Stimulated activated CD4-positive, alpha-beta T cell treated with anti-CD3 and anti-CD28 coated beads, Interleukin-1b, Interleukin-23, amount 100 ng/mL, for 24 hours (primary cell): ENCODE data around the gene RGS7BP.
"Not testable (repeated sequence)": the region's sequence is repeated elsewhere in the genome, so short reads cannot be mapped to it uniquely, and the experiment has no call there.

Source experiments
- DNase-seq, 4 experiments: peaks; one replicate each; pipeline ENCODE4 v3.0.0-alpha.2; 2020; ENCODE audit warnings: low read depth in 4 of 4, low spot score in 1 of 4

The RGS7BP gene

DNA sequence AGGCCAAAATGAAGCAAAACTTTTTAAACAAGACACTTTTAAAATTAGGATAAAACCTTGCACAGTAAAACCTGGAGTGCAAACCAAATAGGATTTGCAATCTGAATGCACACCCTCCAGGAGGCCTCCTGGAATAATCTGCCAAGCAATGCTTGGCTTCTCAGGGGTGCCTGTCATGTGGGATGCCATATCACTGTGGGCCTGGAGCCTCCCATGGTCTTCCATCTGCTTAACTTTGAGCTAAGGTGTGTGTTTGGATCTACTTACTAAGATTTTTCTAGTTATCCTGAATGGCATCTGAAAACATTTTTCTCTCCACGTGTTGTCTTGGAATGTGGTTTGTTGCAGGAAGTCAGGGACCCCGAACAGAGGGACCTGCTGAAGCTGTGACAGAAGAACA is 52.1 kb downstream of the RGS7BP start:
- no peak for DNase-seq

DNA sequence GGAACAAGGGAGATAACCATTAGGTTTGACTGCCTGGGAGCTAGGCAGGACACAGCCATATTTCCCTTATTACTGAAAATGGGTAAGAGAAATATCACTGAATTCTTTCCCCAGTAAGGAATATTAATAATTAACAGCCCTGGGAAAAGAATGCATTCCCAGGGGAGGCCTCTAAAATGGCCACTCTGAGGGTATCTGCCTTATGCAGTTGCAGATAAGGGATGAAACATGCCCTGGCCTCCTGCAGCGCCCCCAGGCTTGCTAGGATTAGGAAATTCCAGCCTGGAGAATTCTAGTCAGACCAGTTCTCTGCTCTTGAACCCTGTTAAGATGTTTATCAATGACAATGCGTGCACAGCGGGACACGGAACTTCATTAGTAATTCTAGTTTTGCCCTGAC is 52.8 kb downstream of the RGS7BP start:
- not testable (repeated sequence) for DNase-seq

DNA sequence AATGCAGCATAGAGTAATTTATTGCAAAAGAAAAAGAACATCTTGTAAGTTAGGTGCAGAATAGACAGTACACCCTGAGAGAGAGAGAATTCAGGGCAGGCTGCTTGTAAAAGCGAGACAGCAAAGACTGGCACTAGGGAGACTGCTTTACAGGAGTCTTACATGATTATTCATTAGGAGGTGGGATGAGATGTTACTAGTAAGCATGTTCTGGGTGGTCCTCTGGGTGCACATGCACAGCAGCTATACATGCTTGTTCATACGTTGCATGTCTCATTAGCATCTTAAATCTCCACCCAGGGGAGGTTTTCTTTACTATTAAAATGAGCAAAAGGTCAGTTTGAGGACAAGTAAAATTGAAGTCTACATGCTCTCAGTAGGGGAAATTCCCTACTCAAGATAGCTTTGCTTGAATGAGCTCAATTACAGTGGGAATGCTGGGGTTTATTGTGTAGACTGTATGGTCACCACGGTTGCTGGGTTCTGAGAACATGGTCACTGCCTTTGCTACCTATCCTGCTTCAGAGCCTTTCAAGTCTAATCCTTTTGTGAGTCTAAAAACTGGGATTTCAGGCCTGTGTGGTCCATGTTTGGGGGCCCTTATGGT is 60.6 kb downstream of the RGS7BP start:
- DNase-seq = no peak

DNA sequence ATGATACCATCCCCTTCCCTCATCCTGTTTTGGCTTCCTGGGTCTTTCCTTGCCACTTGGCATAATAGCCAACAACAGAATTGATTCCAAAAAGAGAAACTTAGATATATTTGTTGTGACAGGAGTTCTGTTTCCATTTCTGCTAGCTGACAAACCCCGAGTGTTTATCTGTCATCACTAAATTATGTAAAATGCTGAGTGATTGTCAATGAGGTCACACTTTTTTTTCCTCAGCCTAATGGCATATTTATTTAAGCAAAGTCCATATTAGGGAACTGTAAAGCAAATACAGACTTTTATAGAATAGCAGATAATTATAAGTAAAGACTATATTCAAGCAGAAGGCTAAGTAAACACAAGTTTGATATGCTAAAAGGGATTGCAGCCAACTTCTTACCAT is 64.0 kb downstream of the RGS7BP start:
- DNase-seq = no peak

DNA sequence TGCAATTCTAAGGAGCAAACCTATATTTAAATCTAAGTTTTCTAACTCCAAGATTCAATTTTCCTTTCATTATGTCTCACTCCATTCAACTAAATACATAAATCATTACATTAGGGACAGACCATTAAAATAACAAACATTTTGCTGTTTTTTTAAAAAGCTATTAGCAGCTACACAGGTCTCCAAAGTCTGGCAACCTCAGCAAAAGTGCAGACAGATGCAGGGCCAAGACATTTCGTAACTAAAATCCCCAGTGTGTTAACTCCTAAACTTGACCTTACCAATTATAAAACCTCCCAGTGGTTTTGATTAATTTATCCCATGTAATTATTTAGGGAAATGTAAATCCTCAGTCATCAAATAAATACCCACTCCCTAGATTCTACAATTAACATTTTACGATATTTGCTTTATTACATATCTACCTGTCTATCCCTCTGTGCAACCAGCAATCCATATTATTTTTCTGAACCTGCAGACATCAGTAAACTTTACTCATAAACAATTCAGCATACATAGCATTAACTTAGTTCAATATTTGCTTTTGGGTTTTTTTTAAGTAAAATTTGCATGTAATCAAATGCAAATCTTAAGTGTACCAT is 64.7 kb downstream of the RGS7BP start:
- no peak for DNase-seq

DNA sequence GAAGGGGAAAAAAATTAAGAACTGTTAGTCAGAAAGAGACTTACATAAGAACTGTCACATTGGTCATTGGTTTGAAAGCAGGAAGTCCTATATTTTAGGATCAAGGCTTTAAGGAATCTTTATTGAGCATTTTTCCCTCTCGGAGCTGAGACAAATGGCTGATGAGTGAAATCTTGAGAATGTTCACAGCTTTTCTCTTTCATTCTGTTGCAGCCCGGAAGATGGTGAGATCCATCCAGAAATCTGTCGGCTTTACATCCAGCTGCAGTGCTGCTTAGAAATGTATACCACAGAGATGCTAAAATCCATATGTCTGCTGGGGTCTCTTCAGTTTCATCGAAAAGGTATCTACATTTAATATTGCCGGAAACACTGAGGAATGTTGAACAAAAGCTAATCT is 69.7 kb downstream of the RGS7BP start:
- no peak for DNase-seq

DNA sequence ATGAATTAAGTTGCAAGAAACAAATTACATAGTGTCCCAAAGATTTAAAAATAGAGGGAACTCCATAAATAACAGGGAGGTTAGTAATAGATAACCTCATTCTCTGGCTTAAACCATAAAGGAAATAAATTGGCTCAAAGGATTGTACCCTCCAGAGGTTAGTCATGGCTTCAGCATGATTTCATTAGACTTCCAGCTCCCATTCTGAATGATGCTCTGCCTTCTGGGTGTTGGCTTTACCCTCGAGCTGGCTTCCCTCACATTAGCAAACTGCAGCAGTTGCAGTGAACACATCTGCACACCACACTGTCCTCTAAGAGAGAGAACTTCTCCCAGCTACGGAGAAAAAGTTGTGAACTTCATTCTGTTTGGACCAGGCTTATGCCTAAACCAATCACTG is 70.4 kb downstream of the RGS7BP start:
- DNase-seq = no peak

DNA sequence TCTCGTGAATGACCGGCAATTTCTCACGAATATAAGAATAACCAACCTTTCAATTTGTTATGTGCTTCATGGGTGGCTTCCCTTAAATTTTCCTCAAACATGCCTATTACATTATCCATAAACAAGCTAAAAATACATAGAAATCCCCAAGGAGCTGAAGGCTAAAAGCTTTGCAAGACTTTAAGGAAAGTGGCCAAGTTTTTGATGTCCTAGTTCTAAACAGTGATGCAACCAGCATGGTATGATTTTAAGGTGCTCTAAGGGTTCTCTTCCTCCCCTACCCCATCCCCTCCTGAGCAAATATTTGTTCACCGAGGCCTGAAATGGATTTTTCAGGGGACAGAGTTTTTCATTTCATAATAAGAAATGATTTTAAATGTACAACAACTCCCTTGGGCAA is 79.8 kb downstream of the RGS7BP start:
- no peak for DNase-seq

DNA sequence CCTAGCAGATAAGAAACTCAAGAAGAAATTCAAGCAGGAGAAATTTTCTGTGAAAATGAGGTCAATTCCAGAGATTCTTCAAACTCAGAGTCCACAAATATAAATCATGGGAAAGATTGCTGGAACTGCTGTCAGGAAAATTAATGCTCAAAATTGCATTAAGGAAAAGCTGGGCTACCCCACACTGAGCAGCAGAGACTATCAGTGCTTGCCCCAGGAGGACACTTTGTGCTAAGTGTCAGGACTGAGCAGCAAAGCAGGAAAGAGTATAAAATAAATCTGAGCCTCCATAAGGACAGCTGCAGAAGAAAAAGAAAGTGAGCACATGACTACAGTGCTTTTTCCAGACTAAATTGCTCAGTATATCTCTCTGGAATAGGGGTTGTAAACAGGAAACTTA is 81.6 kb downstream of the RGS7BP start:
- DNase-seq = no peak

DNA sequence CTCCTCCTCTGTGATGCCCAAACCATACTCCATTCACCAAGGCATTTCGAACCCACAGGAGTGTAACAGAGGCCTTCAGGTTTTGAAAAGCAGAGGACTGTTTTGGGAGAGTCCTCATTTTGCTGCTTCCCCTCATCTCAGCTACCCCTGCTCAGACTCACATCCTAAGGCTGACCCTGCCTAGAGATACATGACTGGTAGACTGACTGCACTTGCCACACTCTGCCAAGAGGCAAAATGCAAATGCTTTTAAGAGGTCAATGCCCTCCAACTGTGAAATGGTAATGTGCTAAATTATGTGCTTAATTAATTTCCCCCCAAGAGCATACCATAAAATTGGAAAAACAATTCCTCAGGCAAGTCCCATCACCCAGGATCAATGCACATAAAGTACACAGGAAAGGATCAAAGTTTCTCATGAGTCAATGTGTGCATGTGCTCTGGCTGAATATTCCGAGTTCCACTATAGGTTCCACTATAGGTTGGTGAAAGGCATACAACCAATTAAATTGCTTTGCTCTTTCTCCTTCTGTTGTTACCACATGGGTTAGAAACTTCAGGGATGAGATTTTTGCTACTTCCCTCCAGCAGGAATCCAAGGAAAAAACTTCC is 87.0 kb downstream of the RGS7BP start:
- DNase-seq = no peak

DNA sequence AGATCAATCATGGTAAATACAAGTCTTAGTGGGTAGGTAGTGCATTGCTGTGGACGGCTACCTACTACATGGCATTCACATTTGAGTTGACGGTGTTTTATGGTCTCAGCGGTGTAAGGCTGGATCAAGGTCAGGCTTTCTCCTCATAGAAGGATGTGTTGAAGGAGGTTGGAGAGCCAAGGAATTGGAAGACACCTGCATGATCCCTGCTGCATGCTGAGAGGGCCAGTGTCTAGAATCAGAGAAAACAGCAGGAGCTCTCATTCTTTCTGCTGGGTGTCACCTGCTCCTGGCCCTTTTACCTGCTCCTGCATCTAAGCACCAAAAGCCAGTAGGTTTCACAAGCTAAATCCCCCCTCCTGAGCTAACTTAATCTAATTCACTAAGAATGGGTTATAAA is 88.2 kb downstream of the RGS7BP start:
- no peak for DNase-seq

DNA sequence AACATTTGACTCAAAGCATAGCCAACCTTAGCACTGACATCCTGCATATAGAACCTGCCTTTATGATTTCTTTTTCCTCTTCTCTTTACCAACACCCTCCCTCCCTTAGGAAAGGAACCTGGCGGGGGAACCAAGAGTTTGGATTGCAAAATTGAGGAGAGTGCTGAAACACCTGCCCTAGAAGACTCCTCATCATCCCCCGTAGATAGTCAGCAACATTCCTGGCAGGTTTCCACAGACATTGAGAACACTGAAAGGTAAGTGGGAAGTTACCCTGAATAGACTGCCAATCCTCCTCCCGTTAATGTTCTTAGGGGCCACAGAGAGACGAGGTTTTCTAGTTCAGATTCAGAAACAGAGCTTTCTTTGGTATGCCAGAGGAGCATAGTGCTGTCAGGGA is 88.8 kb downstream of the RGS7BP start:
- DNase-seq = no peak

DNA sequence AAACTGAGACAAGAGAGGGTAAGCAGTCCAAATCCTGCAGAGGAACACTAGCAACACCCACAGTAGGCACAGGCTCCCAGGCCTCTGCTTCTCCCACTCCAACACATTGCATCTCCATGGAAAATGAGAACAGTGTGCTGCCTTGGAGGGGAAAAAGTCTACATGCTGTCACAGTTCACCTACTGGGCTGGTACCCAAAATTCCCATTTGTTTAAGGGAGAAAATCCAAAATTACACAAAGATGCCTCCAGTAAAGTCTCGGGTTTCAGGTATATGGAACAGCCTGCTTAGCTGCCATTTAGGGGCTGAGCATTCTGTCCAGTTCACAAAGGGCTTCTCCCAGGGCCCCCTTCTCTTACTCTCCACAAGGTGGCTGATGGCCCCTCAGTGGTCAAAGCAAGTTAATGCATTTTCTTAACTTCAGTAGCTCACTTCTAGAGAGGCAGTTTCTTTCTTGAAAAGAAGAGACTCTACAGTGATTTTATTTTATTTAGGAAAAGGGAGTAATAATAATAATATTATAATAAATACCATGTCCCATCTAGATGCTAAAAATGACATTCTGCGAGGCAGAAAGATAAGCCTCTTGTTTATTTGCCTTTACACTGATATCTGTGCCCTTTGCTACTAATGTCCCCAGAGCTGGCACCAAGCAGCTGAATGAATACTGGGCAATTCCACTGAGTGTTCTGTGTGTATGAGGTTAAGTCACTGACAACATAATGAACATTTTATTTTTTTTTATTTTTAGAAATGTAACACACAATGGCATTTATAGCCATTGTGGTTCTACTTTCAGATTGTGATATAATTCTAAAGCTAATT is 89.4 kb downstream of the RGS7BP start:
- no peak for DNase-seq

DNA sequence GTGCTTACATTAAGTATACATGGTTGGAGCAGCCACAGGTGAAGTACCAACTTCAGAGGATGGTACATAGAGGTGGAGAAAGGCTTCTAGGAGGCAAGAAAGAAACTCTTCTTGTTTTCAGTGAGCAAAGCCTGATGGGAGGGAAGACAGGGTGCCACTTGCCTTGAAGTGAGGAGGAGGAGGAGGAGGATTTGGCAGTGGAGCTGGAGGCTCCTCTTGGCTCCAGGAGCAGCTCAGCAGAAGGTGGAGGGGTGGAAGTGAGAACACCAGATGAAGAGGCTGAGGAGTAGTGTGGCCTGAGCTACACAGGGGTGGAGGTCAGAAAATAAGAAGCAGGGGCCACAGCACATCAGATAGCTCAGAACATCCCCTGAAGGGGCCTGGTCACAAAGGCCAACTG is 93.4 kb downstream of the RGS7BP start:
- no peak for DNase-seq

DNA sequence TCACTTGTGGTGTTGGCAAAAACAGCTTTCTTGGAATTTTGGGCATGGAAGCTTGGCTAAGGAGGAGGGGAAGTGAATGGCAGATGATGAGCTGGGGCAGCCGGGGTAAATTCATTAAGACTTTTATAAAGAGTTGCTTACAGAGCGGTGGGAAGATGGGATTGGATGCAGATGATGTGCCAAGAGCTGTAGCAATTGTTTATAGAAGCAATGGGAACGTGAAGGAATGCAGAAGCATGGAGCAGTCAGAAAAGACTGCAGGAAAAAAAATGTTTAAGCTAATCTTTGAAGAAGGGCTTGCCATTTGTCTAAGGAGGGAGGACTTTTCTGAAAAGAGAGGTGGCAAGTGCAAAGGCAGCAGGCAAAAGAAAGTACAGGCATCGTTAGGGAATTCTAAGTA is 97.9 kb downstream of the RGS7BP start:
- DNase-seq = no peak

DNA sequence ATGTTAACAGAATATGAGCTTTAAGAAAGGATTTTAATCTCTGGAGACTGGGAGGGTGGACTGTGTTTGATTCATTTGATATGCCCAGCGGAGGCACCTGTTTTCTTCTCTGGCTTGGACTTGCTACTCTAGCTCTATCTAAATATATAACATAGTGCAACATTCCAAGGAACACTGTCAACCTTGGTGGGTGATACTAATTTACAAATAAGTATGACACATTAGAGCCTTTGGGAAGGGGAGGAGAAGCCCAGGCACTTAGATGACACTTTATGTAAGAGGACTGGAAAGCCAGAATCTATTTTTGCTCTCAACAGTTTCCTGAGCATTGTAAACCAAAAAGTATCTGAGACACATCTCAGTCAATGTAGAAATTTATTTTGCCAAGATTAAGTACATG is 101.1 kb downstream of the RGS7BP start:
- DNase-seq = no peak

DNA sequence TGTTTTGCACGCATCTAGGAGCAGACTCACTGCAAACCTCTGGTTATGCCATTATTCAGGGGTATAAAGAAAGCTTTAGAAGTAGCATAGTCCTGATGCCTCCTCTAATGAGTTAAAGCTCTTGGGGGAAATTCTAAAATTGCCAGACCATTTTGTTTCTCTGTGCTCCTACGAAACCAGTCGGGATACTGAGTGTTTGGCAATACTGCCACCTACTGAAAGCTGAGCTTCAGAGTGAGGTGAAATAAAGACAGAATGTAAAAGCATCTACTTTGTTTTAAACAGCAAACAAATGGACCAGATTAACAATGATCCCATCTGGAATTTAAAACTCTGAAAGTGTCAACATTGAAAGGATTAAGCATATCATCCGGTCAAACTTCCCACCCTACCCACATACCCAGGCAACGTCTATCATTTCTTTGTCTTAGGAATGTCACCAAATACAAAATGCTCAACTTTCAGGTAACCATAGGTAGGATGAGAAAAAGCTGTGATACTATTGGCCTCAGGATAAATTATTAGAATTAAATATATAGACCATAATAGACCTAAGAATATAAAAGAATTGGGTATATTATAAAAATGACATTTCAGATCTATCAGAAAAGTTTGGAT is 106.6 kb downstream of the RGS7BP start:
- DNase-seq = no peak

DNA sequence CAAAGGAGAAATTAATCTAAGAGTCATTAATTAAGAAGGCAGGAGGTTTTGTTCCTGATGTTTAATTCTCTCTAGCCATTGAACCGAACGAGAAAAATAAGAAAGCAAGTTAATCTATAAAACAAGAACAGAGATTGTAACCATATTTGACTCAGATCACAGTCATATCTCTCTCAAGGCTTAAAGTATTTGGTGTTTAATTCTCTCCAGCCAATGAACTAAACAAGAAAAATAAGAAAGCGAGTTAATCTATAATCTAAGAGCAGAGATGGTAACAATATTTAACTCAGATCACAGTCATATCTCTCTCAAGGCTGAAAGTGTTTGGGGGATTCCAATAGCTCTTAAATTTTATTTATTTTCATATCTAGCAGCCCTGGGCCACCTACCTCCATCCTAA is 110.1 kb downstream of the RGS7BP start:
- no peak for DNase-seq

DNA sequence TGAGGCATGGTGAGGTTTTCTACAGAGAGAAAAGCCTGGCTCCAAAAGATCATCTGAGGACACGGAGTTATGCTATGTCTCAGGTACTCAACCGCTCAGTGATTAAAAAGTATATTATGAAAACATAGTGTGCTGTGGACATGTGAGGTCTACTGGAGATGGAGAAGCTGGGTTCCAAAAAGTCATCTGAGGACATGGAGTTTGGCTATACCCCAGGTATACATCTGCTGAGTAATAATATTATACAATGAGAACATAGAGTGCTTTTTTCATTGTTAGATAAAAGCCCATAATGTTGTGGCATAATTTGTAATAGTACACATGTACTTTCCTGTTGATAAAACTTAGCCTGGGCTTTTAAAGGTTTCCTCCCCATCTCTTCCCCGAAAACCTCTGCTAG is 113.8 kb downstream of the RGS7BP start:
- no peak for DNase-seq

DNA sequence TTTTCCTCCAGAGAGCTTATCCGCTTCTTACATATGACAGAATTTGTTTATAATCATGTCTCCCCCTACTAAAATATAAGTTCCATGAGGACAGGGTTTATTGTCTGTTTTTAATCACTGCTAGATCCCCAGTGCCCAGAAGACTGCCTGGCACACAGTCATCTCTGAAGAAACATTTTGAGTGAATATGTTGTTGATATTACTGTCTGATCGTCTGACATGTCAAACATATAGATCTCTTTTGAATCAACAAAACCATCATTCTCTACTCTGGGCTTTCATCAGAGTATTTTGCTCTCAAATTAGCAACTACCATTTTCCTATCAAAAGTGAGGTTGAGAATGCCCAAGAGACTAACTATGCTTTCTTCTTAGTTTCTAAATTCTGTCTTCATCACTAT is 117.2 kb downstream of the RGS7BP start:
- DNase-seq = no peak

DNA sequence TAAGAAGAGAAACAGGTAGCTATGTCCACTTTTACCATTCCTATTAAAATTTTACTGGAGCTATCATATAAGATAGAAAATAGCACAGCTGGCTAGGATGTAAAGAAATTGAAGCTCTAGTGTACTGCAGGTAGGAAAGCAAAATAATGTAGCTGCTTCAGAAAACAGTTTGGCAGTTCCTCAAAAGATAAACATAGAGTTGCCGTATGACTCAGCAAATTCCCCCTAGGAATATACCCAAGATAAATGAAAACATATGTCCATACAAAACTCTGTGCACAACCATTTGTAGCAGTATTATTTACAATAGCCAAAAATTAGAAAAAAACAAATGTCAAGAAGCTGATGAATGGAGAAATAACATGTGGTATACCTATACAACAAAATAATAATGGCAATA is 119.9 kb downstream of the RGS7BP start:
- no peak for DNase-seq

DNA sequence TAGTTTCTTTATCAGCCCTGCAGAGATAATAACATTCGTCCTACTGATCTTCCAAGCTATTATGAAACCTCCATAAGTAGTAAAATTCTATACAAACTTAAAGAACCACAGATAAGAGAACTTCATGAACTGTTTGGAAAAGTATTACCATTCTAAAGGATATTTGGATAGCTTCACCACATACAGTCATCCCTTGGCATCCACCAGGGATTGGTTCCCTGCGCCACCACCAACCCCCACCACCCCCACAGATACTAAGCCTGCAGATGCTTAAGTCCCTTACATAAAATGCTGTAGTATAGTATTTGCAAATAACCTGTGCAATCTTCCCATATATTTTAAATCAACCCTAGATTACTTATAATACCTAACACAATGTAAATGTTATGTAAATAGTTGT is 123.1 kb downstream of the RGS7BP start:
- DNase-seq = no peak
